GM12892 (cell line): ENCODE data around the gene ARGLU1.

Source experiments
- POLR2A ChIP-seq: IDR thresholded peaks from 2 replicates; pipeline ENCODE4 v1.6.1; 2011; ENCODE audit warnings: low read depth, low read length, control low read depth
- TAF1 ChIP-seq: IDR thresholded peaks from 2 replicates; pipeline ENCODE4 v1.6.1; 2011; ENCODE audit warnings: low read depth, mild to moderate bottlenecking, control low read depth, low read length, borderline replicate concordance

DNA sequence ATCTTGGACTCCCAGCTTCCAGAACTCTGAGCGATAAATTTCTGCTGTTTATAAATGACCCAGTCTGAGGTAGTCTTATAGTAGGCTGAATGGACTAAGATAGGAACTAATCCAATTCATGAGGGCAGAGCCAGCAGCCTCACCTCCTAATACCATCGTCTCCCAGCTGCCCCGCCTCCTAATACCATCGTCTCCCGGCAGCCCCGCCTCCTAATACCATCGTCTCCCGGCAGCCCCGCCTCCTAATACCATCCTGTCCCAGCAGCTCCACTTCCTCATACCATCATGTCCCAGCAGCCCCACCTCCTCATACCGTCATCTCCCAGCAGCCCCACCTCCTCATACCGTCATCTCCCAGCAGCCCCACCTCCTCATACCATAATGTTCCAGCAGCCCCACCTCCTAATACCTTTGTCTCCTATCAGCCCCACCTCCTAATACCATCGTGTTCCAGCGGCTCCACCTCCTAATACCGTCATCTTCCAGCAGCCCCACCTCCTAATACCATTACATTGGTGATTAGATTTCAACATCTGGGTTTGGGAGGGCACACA, 2.4 kb upstream of the ARGLU1 start:
- TF ChIP-seq POLR2A (no peak), TAF1 (no peak)
